ENCODE results near the gene TET3. TPM values are rescaled to one million over a fixed set of nuclear protein-coding genes. Genes with fewer than 3 reads are reported as not detected.

The TET3 gene
- total RNA-seq, 3 donors from 2014 or later (not counting 1 experiment from before 2014, with no cell fraction given): 40.0 to 47.9 (median 45.3) TPM

DNA sequence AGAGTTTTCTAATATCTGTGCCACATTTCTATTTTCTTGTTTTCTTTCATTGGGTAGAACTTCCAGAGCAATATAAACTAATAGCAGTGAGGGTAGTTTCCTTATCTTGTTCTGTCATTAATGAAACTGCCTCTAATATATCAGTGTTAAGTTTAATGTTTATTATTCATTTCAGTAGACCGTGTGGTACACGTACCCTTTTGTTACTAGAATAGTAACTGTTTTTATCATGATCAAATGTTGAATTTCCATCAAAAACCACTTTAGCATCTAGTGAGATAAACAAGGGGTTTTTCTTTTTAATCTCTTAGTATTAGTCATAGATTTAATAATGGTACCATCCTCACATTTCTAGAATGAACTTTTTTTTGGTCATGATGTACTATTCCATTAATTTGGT lies 42.0 kb upstream of the TET3 start:
- peaks cover 33% of the 10 kb centered on the region for H3K36me3 ChIP-seq (ENCODE audit: control insufficient read depth, insufficient read depth, low read length)
- peaks cover 3% of the 10 kb centered on the region for H3K4me1 ChIP-seq (ENCODE audit: control insufficient read depth, insufficient read depth, low read length)
- no peak overlapping the region for H3K27ac ChIP-seq (ENCODE audit: low read length)
- peaks cover 42 to 53% of the 10 kb centered on the region in 2 donors for H3K4me1 Mint-ChIP-seq
- DNase-seq (no peak), ATAC-seq (no peak)
- no peak overlapping the region for H3K4me3 Mint-ChIP-seq
- peak overlapping the region; percentile 8 to 36 for H3K27ac Mint-ChIP-seq
- H3K27me3 Mint-ChIP-seq (ENCODE audit: low read depth in 2 of 2): no peaks in the 10 kb centered on the region
- TF ChIP-seq, protein P1, sequence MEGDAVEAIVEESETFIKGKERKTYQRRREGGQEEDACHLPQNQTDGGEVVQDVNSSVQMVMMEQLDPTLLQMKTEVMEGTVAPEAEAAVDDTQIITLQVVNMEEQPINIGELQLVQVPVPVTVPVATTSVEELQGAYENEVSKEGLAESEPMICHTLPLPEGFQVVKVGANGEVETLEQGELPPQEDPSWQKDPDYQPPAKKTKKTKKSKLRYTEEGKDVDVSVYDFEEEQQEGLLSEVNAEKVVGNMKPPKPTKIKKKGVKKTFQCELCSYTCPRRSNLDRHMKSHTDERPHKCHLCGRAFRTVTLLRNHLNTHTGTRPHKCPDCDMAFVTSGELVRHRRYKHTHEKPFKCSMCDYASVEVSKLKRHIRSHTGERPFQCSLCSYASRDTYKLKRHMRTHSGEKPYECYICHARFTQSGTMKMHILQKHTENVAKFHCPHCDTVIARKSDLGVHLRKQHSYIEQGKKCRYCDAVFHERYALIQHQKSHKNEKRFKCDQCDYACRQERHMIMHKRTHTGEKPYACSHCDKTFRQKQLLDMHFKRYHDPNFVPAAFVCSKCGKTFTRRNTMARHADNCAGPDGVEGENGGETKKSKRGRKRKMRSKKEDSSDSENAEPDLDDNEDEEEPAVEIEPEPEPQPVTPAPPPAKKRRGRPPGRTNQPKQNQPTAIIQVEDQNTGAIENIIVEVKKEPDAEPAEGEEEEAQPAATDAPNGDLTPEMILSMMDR (IDR thresholded peaks at IDR 0.05): no peak
- no peaks in the 10 kb centered on the region for H3K9me3 ChIP-seq (ENCODE audit: control insufficient read depth, insufficient read depth, low read length)
- no peaks in the 10 kb centered on the region for H3K27me3 ChIP-seq (ENCODE audit: control insufficient read depth, insufficient read depth, low read length)
- no peak overlapping the region for H3K4me3 ChIP-seq (ENCODE audit: low read length)
- H3K9me3 Mint-ChIP-seq: no peaks in the 10 kb centered on the region
- no CpG with 5 or more reads among the region's 2 CpGs for whole genome bisulfite sequencing (ENCODE audit: insufficient coverage)
- peaks cover 2% of the 10 kb centered on the region for H3K36me3 Mint-ChIP-seq
- intact Hi-C loops (cut with micrococcal nuclease): no loop called here

DNA sequence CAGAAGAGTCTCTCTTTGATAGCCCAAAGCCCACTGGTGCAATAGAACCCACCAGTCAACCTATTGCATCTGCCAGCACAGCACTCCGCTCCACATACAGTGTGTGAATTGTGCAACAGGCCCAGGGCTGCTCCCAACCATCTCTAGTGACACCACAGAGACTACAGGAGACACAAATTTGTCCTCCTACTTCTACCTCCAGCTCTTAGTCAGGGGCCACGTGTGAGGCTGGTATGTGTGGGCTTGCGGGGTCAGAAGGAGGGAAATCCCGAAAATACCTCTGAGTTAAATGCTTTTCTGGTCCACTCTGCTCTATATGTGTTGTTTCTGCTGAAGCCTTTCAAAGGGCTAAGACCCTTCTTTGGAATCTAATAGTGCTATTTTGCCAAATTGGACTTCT lies 40.0 kb upstream of the TET3 start:
- Mint-ChIP-seq H3K4me1 (peaks cover 45 to 51% of the 10 kb centered on the region in 2 donors), H3K9me3 (no peaks in the 10 kb centered on the region), H3K36me3 (peaks cover 10% of the 10 kb centered on the region), H3K27me3 (ENCODE audit: low read depth in 2 of 2) (no peaks in the 10 kb centered on the region), H3K4me3 (no peak overlapping the region), H3K27ac (peak overlapping the region; percentile 4 to 21)
- intact Hi-C loops (cut with micrococcal nuclease): no loop called here
- DNase-seq (no peak), ATAC-seq (no peak)
- Histone ChIP-seq H3K27me3 (ENCODE audit: control insufficient read depth, insufficient read depth, low read length) (no peaks in the 10 kb centered on the region), H3K9me3 (ENCODE audit: control insufficient read depth, insufficient read depth, low read length) (no peaks in the 10 kb centered on the region), H3K27ac (ENCODE audit: low read length) (no peak overlapping the region), H3K4me3 (ENCODE audit: low read length) (no peak overlapping the region), H3K36me3 (ENCODE audit: control insufficient read depth, insufficient read depth, low read length) (peaks cover 47% of the 10 kb centered on the region), H3K4me1 (ENCODE audit: control insufficient read depth, insufficient read depth, low read length) (peaks cover 7% of the 10 kb centered on the region)
- TF ChIP-seq, protein P1 (IDR thresholded peaks at IDR 0.05): no peak
- WGBS (ENCODE audit: insufficient coverage): 76% methylated on average over 3 of the region's 4 CpGs

DNA sequence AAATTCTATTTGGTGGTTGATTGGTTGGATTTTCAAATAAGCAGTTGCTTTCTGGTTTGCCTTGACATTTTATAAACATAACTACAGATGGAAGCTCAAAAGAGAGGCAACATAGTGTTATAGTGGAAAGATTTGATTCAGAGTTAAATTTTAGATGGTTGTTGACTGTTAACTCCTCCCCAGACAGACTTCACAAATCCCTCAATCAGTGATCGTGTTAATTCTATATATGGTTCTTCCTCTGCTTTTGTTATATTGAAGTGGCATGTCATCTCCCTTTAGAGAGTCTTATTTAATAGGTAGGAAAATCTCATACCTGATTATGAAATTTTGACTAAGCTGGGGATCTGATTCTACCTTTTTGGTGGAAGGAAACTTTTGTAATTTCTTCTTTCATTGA lies 38.5 kb upstream of the TET3 start:
- Histone ChIP-seq H3K36me3 (ENCODE audit: control insufficient read depth, insufficient read depth, low read length) (peaks cover 53% of the 10 kb centered on the region), H3K4me1 (ENCODE audit: control insufficient read depth, insufficient read depth, low read length) (peaks cover 7% of the 10 kb centered on the region), H3K4me3 (ENCODE audit: low read length) (no peak overlapping the region), H3K27me3 (ENCODE audit: control insufficient read depth, insufficient read depth, low read length) (no peaks in the 10 kb centered on the region), H3K9me3 (ENCODE audit: control insufficient read depth, insufficient read depth, low read length) (no peaks in the 10 kb centered on the region), H3K27ac (ENCODE audit: low read length) (no peak overlapping the region)
- H3K27me3 Mint-ChIP-seq (ENCODE audit: low read depth in 2 of 2): no peaks in the 10 kb centered on the region
- TF ChIP-seq, protein P1 (IDR thresholded peaks at IDR 0.05): no peak
- H3K27ac Mint-ChIP-seq: peak overlapping the region in 1 of 2 donors; percentile 22
- no CpG with 5 or more reads among the region's 1 CpG for WGBS (ENCODE audit: insufficient coverage)
- ATAC-seq (no peak), DNase-seq (no peak)
- intact Hi-C loops (cut with micrococcal nuclease): no loop called here
- H3K4me3 Mint-ChIP-seq: no peak overlapping the region
- peaks cover 36% of the 10 kb centered on the region in 2 donors for H3K4me1 Mint-ChIP-seq
- H3K9me3 Mint-ChIP-seq: no peaks in the 10 kb centered on the region
- peaks cover 15% of the 10 kb centered on the region for H3K36me3 Mint-ChIP-seq

DNA sequence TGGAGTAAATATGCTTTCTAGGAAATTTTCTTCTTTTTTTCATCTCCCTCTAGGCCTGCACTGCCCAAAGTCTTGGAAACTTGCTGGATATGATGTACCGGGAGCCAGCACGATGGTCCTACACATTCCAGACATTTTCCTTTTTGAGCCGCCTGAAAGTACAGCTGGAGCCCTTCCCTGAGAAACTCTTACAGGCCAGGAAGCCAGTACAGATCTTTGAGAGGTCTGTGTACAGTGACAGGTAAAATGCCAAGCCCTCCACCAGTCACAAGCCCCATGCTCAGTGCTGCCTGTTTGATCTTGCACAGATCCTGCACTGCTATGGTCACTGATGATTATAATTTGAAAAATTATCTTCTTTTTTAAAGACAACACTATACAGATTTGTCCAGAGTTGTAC lies 38.0 kb upstream of the TET3 start:
- no peaks in the 10 kb centered on the region for H3K9me3 ChIP-seq (ENCODE audit: control insufficient read depth, insufficient read depth, low read length)
- TF ChIP-seq, protein P1 (IDR thresholded peaks at IDR 0.05): no peak
- H3K27me3 ChIP-seq (ENCODE audit: control insufficient read depth, insufficient read depth, low read length): no peaks in the 10 kb centered on the region
- no peak overlapping the region for H3K27ac ChIP-seq (ENCODE audit: low read length)
- ATAC-seq: no peak
- H3K4me3 ChIP-seq (ENCODE audit: low read length): no peak overlapping the region
- WGBS (ENCODE audit: insufficient coverage): 98% methylated on average over 3 of the region's 3 CpGs
- peaks cover 7% of the 10 kb centered on the region for H3K4me1 ChIP-seq (ENCODE audit: control insufficient read depth, insufficient read depth, low read length)
- no peak overlapping the region for H3K4me3 Mint-ChIP-seq
- intact Hi-C loops (cut with micrococcal nuclease): no loop called here
- peaks cover 20% of the 10 kb centered on the region for H3K36me3 Mint-ChIP-seq
- H3K9me3 Mint-ChIP-seq: no peaks in the 10 kb centered on the region
- peaks cover 31 to 41% of the 10 kb centered on the region in 2 donors for H3K4me1 Mint-ChIP-seq
- no peaks in the 10 kb centered on the region for H3K27me3 Mint-ChIP-seq (ENCODE audit: low read depth in 2 of 2)
- DNase-seq: no peak
- peaks cover 57% of the 10 kb centered on the region for H3K36me3 ChIP-seq (ENCODE audit: control insufficient read depth, insufficient read depth, low read length)
- peak overlapping the region in 1 of 2 donors; percentile 22 for H3K27ac Mint-ChIP-seq

All from natural killer cell (primary cell).